HepG2 (cell line): ENCODE results near the gene TOP2A. TPM values are rescaled to one million over a fixed set of nuclear protein-coding genes. Genes with fewer than 3 reads are reported as not detected.

Experiments
- MTA1 ChIP-seq: sonication (generic); formaldehyde crosslinking; IDR thresholded peaks from 2 replicates; pipeline ENCODE4 v1.4.0; 2020; ENCODE audit warnings: missing genetic modification reagents, mild to moderate bottlenecking, borderline replicate concordance
- NPAS2 ChIP-seq: sonication (generic); formaldehyde crosslinking; IDR thresholded peaks from 2 replicates; pipeline ENCODE4 v1.8.0; 2022; ENCODE audit warnings: mild to moderate bottlenecking, missing genetic modification reagents, borderline replicate concordance
- RFX5 ChIP-seq: IDR thresholded peaks from 2 replicates; pipeline ENCODE4 v1.6.1; 2011; ENCODE audit warnings: low read depth, low read length, improper control_type of control experiment
- SNAPC2 ChIP-seq: sonication (generic); formaldehyde crosslinking; IDR thresholded peaks from 2 replicates; pipeline ENCODE4 v1.8.1; 2022; ENCODE audit warnings: mild to moderate bottlenecking, missing genetic modification reagents
- SOX5 ChIP-seq: IDR thresholded peaks from 2 replicates; pipeline ENCODE4 v1.6.1; 2016; ENCODE audit warnings: borderline replicate concordance
- ZBTB33 ChIP-seq: sonication (generic); formaldehyde crosslinking; IDR thresholded peaks from 2 replicates; pipeline ENCODE4 v1.4.0; 2020; ENCODE audit warnings: missing genetic modification reagents
- ZFP36 ChIP-seq: fragments of 150-350 bp; IDR thresholded peaks from 2 replicates; pipeline ENCODE4 v1.6.1; 2018; ENCODE audit warnings: borderline replicate concordance, low read length, low read depth; ENCODE audit not compliant: partially characterized antibody
- ZHX2 ChIP-seq, 2 experiments: sonication (generic) in 1 of 2; formaldehyde crosslinking in 1 of 2; IDR thresholded peaks; 2 replicates each; pipeline versions ENCODE4 v1.6.1 to v1.9.0; 2014 to 2022; ENCODE audit warnings: antibody characterized with exemption in 1 of 2, borderline replicate concordance in 1 of 2, inconsistent platforms in 1 of 2, low read depth in 1 of 2, missing genetic modification reagents in 1 of 2
- ZNF280D ChIP-seq: sonication (generic); formaldehyde crosslinking; IDR thresholded peaks from 2 replicates; pipeline ENCODE4 v1.5.1; 2020; ENCODE audit warnings: mild to moderate bottlenecking, missing genetic modification reagents
- ZNF576 ChIP-seq: sonication (generic); formaldehyde crosslinking; IDR thresholded peaks from 2 replicates; pipeline ENCODE4 v1.4.0; 2020; ENCODE audit warnings: mild to moderate bottlenecking, missing genetic modification reagents
- ZNF616 ChIP-seq: sonication (generic); formaldehyde crosslinking; IDR thresholded peaks from 2 replicates; pipeline ENCODE4 v1.5.0; 2020; ENCODE audit warnings: low read depth, mild to moderate bottlenecking, missing genetic modification reagents
- ZNF720 ChIP-seq: sonication (generic); formaldehyde crosslinking; IDR thresholded peaks from 2 replicates; pipeline ENCODE4 v1.4.0; 2020; ENCODE audit warnings: missing genetic modification reagents
- ZNF773 ChIP-seq: sonication (generic); formaldehyde crosslinking; IDR thresholded peaks from 2 replicates; pipeline ENCODE4 v1.4.0; 2020; ENCODE audit warnings: missing genetic modification reagents, borderline replicate concordance
- polyA plus RNA-seq, 8 experiments: library from polyadenylated mRNA; depleted of rRNA in 3 of 8; stranded (reverse) in 7 of 8; unstranded in 1 of 8; fragments of >200 nt; fragmentation: Illumina TruSeq in 4 of 8; extraction: Trizol in 4 of 8; gene quantifications; 2 replicates each; pipeline versions ENCODE4 v1.2.1 to v1.2.3, GENCODE V29; 2011 to 2016; ENCODE audit warnings: low read depth in 4 of 8, missing spikeins in 1 of 8, mixed read lengths in 1 of 8; ENCODE audit not compliant: insufficient read depth in 1 of 8
- total RNA-seq, 5 experiments: library from RNA; depleted of rRNA; stranded (reverse); fragments of >200 nt; fragmentation: Illumina TruSeq; extraction: Trizol; gene quantifications; 2 replicates each; pipeline ENCODE4 v1.2.3, GENCODE V29; 2016; ENCODE audit warnings: low read depth in 1 of 5

TOP2A gene
- total and polyA plus RNA-seq, 2 of the 13 experiments (the other 11 are each of a cell fraction or from before 2014, with no cell fraction given), result 108 to 327 TPM

GRCh38 chr17:40352779-40353394 lies 64.8 kb downstream of the TOP2A start (continued):
- TF ChIP-seq ZNF280D (CRISPR knock-in tag) (no peak), ZNF576 (no peak), MTA1 (CRISPR knock-in tag) (peak; percentile 88; the same call in 1 of the 2 replicates), ZBTB33 (CRISPR knock-in tag) (peak; percentile 86), ZNF720 (no peak), ZNF773 (no peak), ZFP36 (no peak), RFX5 (no peak), ZHX2 (IDR thresholded peaks at IDR 0.05; ENCODE audit: low read depth) (peak; percentile 77), ZHX2 (CRISPR knock-in tag; IDR thresholded peaks at IDR 0.05; ENCODE audit: borderline replicate concordance) (no peak), SNAPC2 (CRISPR knock-in tag) (peak; percentile 96), SOX5 (CRISPR knock-in tag) (peak; percentile 76), NPAS2 (CRISPR knock-in tag) (0 out of 2 replicates have a peak, but pooled peaks have one; percentile 38), ZNF616 (CRISPR knock-in tag) (no peak)
